Measurements from ENCODE around the gene IGFBP1. TPM values are rescaled to one million over a fixed set of nuclear protein-coding genes. Genes with fewer than 3 reads are reported as not detected.
A peak's percentile ranks its signal among the peaks of the same experiment; 100 is the strongest.

IGFBP1 gene
- total and polyA plus RNA-seq, 2 of the 13 experiments (the other 11 are each of a cell fraction or from before 2014, with no cell fraction given), result 5.4 to 885 TPM

- TF ChIP-seq TEF (CRISPR knock-in tag; IDR thresholded peaks at IDR 0.05), result no peak
- TF ChIP-seq CHD4 (IDR thresholded peaks at IDR 0.05; ENCODE audit: borderline replicate concordance, low read length), result no peak
- TF ChIP-seq TBX3 (IDR thresholded peaks at IDR 0.05; ENCODE audit: borderline replicate concordance), result 0 out of 2 replicates have a peak, but pooled peaks have one; percentile 11
- TF ChIP-seq TCF7 (IDR thresholded peaks at IDR 0.05; ENCODE audit: low read depth), result peak; percentile 63
- TF ChIP-seq, protein P1, sequence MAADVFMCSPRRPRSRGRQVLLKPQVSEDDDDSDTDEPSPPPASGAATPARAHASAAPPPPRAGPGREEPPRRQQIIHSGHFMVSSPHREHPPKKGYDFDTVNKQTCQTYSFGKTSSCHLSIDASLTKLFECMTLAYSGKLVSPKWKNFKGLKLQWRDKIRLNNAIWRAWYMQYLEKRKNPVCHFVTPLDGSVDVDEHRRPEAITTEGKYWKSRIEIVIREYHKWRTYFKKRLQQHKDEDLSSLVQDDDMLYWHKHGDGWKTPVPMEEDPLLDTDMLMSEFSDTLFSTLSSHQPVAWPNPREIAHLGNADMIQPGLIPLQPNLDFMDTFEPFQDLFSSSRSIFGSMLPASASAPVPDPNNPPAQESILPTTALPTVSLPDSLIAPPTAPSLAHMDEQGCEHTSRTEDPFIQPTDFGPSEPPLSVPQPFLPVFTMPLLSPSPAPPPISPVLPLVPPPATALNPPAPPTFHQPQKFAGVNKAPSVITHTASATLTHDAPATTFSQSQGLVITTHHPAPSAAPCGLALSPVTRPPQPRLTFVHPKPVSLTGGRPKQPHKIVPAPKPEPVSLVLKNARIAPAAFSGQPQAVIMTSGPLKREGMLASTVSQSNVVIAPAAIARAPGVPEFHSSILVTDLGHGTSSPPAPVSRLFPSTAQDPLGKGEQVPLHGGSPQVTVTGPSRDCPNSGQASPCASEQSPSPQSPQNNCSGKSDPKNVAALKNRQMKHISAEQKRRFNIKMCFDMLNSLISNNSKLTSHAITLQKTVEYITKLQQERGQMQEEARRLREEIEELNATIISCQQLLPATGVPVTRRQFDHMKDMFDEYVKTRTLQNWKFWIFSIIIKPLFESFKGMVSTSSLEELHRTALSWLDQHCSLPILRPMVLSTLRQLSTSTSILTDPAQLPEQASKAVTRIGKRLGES (CRISPR knock-in tag; IDR thresholded peaks at IDR 0.05; ENCODE audit: borderline replicate concordance), result no peak
- TF ChIP-seq, protein P2, sequence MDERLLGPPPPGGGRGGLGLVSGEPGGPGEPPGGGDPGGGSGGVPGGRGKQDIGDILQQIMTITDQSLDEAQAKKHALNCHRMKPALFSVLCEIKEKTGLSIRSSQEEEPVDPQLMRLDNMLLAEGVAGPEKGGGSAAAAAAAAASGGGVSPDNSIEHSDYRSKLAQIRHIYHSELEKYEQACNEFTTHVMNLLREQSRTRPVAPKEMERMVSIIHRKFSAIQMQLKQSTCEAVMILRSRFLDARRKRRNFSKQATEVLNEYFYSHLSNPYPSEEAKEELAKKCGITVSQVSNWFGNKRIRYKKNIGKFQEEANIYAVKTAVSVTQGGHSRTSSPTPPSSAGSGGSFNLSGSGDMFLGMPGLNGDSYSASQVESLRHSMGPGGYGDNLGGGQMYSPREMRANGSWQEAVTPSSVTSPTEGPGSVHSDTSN (CRISPR knock-in tag; IDR thresholded peaks at IDR 0.05), result peak; percentile 78
- TF ChIP-seq ZFP36L2 (CRISPR knock-in tag; IDR thresholded peaks at IDR 0.05), result 0 out of 2 replicates have a peak, but pooled peaks have one; percentile 36
- TF ChIP-seq, protein P3, sequence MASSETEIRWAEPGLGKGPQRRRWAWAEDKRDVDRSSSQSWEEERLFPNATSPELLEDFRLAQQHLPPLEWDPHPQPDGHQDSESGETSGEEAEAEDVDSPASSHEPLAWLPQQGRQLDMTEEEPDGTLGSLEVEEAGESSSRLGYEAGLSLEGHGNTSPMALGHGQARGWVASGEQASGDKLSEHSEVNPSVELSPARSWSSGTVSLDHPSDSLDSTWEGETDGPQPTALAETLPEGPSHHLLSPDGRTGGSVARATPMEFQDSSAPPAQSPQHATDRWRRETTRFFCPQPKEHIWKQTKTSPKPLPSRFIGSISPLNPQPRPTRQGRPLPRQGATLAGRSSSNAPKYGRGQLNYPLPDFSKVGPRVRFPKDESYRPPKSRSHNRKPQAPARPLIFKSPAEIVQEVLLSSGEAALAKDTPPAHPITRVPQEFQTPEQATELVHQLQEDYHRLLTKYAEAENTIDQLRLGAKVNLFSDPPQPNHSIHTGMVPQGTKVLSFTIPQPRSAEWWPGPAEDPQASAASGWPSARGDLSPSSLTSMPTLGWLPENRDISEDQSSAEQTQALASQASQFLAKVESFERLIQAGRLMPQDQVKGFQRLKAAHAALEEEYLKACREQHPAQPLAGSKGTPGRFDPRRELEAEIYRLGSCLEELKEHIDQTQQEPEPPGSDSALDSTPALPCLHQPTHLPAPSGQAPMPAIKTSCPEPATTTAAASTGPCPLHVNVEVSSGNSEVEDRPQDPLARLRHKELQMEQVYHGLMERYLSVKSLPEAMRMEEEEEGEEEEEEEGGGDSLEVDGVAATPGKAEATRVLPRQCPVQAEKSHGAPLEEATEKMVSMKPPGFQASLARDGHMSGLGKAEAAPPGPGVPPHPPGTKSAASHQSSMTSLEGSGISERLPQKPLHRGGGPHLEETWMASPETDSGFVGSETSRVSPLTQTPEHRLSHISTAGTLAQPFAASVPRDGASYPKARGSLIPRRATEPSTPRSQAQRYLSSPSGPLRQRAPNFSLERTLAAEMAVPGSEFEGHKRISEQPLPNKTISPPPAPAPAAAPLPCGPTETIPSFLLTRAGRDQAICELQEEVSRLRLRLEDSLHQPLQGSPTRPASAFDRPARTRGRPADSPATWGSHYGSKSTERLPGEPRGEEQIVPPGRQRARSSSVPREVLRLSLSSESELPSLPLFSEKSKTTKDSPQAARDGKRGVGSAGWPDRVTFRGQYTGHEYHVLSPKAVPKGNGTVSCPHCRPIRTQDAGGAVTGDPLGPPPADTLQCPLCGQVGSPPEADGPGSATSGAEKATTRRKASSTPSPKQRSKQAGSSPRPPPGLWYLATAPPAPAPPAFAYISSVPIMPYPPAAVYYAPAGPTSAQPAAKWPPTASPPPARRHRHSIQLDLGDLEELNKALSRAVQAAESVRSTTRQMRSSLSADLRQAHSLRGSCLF (CRISPR knock-in tag; IDR thresholded peaks at IDR 0.05; ENCODE audit: borderline replicate concordance), result peak; percentile 61; the same call in 1 of the 2 replicates
- TF ChIP-seq PRMT3 (CRISPR knock-in tag; IDR thresholded peaks at IDR 0.05; ENCODE audit: borderline replicate concordance, low read depth), result peak; percentile 99
- peak; percentile 39; the same call in 1 of the 2 replicates for TF ChIP-seq ZNF670 (CRISPR knock-in tag; IDR thresholded peaks at IDR 0.05; ENCODE audit: borderline replicate concordance)
- TF ChIP-seq HDAC6 (IDR thresholded peaks at IDR 0.05; ENCODE audit: low read depth, low read length), result no peak
- peak in 1 of 2 experiments; percentile 94; a peak in 2 of 4 replicates for TF ChIP-seq POLR2A (IDR thresholded peaks at IDR 0.05; ENCODE audit: insufficient read depth in 1 of 2, low read depth in 2 of 2, low read length in 2 of 2)
- no peak for TF ChIP-seq RCOR2 (CRISPR knock-in tag; IDR thresholded peaks at IDR 0.05)
- TF ChIP-seq CHCHD3 (CRISPR knock-in tag; IDR thresholded peaks at IDR 0.05), result 0 out of 2 replicates have a peak, but pooled peaks have one; percentile 83
- peak; percentile 65 for TF ChIP-seq ELF3 (CRISPR knock-in tag; IDR thresholded peaks at IDR 0.05)
- peak; percentile 74; the same call in 1 of the 2 replicates for TF ChIP-seq GATAD1 (CRISPR knock-in tag; IDR thresholded peaks at IDR 0.05)
- peak; percentile 76 for TF ChIP-seq RBM39 (IDR thresholded peaks at IDR 0.05; ENCODE audit: low read depth, low read length, poor library complexity, severe bottlenecking)
- TF ChIP-seq GTF3A (CRISPR knock-in tag; conservative IDR thresholded peaks at IDR 0.05), result 0 out of 2 replicates have a peak, but pooled peaks have one; percentile 49
- TF ChIP-seq ZFP1 (CRISPR knock-in tag; IDR thresholded peaks at IDR 0.05), result peak; percentile 86
- peak; percentile 86; the same call in 1 of the 2 replicates for TF ChIP-seq SATB2 (CRISPR knock-in tag; IDR thresholded peaks at IDR 0.05)
These were observed at the start of gene IGFBP1 (continued) for GRCh38 chr7:45888185-45888992.

Measured in HepG2 (cell line).